ENCODE data around the gene PHACTR2.

The PHACTR2 gene

DNA sequence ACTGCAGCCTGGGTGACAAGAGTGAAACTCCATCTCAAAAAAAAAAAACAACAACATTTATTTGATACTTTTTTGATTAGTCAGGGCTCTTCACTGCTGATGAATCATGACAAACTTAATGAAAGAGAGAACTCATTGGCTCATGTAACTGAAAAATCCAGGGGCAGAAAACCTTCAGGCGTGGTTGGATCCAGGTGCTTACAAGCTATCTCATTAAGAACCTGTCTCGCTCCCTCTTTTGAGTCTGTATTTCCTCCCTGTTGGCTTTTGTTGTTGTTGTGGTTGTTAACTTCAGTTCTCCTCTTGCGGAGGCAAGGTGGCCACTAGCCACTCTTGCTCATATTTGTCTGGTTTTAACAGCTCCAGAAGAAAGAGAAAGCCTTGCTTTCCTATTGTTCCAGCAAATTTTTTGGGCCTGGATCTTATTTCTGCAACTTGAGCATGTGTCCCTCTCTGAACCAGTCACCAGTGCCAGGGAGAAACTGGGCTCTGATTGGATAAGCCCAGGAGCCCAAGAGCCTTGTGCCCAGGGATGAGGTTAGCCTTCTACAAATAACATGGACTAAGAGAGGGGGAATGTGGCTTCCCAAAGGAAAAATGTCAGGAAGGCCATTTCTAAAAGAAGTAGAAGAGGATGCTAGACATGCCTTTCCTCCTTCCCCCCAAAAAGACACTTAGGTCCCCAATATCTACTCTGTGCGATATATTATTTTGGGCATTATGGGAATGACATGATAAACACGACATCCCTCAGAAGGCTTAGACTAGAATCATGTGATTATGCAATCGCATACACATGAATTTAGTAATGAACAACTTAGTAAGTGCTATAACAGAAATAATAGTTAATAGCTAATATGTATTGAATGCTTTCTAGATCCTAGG lies 64.5 kb downstream of the PHACTR2 start:
- DNase-seq (ENCODE audit: low read depth in 2 of 2) = no peak

DNA sequence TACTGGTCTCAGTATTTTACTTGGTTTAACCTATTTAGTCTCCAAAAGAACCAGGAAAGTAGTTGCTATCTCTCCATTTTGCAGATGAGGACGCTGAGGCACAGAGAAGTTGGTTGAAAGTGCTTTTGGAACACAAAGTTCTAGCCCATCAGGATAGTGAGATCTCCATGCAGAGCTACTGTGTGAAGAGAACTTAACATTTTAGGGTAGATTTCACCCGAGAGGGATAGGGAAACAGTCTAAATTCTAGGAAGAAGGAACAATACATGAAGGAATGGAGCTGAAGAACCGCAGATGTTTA lies 65.1 kb downstream of the PHACTR2 start:
- DNase-seq (ENCODE audit: low read depth in 2 of 2) = no peak

GRCh38 chr6:143743301-143744166 lies 65.8 kb downstream of the PHACTR2 start:
- no peak for DNase-seq (ENCODE audit: low read depth in 2 of 2)

DNA sequence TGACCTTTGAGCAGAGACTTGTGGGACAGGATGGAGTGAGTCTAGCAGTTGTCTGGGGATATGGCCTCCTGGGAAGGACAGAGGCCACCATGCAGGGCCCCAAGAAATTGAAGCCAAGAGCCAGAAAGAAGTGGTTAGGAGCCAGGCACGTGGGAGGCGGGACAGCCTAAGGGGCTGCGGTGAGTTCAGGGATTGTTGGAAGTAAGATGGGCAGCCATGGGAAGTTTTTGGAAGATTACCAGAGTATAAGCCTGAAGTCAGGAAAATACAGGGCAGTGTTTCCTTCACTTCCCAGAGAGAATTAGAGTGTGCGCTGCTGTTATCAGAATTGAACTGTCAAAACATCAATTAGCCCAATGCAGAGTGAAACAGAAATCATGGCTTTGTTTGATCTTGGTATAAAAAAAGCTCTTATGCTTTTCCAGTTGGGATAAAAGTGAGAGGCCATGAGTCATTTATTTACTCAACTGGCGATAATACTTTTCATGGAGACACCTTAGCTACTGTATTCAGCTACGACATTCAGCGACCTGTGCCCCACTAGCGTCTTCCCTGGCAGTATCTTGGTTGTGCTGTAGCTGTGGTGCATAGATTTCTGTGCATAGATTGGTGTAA lies 66.9 kb downstream of the PHACTR2 start:
- no peak for DNase-seq (ENCODE audit: low read depth in 2 of 2)

GRCh38 chr6:143745166-143746133 lies 67.7 kb downstream of the PHACTR2 start:
- DNase-seq (ENCODE audit: low read depth in 2 of 2) = no peak

GRCh38 chr6:143746202-143747119 lies 68.7 kb downstream of the PHACTR2 start:
- DNase-seq (ENCODE audit: low read depth in 2 of 2) = no peak

DNA sequence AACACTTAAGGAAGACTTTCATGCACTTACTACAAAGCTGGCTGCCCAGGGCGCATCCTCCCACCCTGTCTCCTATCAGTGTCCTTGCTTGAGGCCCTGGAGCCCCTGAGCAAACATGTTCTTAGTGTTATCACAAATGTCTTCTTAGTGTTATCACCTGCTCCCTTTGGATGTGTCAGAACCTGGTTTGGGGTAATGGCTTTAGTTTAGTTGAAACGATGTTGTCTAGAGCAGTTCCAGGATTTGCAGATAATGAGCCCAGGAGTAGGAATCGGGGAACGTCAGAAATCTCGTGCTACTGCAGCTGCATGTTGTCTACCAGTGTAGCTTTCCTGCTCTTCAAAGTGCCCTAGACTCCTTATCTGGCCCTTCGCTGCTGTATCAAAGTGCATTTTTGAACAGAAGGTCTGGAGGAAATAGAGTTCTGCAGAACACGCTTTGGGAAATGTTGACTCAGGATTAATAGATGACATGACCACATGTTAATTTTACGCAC lies 69.6 kb downstream of the PHACTR2 start:
- DNase-seq (ENCODE audit: low read depth in 2 of 2) = no peak

DNA sequence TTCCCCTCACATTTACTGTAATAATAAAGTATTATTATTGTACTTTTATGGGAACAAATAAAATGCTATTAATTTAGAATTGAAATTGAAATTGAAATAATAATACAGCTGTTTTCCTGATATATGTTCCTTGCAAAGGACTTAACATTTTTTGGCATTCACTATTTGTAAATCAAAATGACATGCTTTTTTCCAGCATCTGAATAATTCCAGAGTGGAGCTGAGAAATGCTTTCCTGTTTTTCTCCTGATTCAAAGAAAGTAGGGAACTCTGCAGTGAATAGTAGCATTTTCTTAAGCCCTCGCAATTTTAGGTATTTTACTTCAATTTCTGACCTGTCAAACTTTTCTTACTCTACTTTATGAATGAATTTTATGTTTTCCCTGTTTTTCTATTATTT lies 72.1 kb downstream of the PHACTR2 start:
- no peak for DNase-seq (ENCODE audit: low read depth in 2 of 2)

- no peak for DNase-seq (ENCODE audit: low read depth in 2 of 2)
Observed at GRCh38 chr6:143750877-143751276, 73.1 kb downstream of the PHACTR2 start.

- DNase-seq (ENCODE audit: low read depth in 2 of 2) = no peak
Observed at GRCh38 chr6:143752459-143752858, 74.7 kb downstream of the PHACTR2 start.

DNA sequence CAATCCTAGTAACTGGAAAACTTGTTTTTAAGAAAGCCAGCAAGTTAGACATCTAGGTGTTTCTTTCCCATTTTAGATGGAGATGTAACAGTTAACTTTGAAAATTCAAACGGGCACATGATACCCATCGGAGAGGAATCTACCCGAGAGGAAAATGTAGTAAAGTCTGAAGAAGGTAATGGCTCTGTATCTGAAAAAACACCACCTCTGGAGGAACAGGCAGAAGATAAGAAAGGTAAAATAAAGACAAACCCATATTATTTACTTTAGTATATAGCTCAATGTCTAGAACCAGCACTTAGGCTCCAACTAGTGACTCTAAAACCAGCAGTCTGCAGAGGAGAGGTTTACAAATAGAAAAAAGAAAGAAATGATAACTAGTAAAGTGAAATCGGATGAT lies 75.9 kb downstream of the PHACTR2 start:
- DNase-seq (ENCODE audit: low read depth in 2 of 2) = no peak

GRCh38 chr6:143754204-143754603 lies 76.4 kb downstream of the PHACTR2 start:
- no peak for DNase-seq (ENCODE audit: low read depth in 2 of 2)

GRCh38 chr6:143755301-143755744 lies 77.6 kb downstream of the PHACTR2 start:
- DNase-seq (ENCODE audit: low read depth in 2 of 2) = no peak

GRCh38 chr6:143757346-143757832 lies 79.6 kb downstream of the PHACTR2 start:
- DNase-seq (ENCODE audit: low read depth in 2 of 2) = no peak

DNA sequence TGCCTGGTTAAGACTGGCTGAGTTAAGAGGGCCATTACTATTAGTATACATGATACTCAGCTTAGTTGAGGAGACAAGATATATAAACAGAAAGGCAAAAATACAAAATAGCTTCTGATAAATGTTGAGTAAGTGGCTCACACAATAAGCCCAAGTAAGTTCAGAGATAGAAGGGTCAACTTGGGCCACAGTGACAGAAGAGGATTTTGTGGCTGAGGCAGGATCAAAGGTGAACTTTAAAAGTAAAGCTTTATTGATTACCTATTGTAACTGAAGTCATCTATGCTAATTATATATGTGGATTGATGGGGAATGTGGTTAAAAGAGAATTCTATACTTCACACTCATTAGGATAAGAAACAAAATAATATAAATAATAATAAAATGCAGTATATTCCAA lies 80.8 kb downstream of the PHACTR2 start:
- no peak for DNase-seq (ENCODE audit: low read depth in 2 of 2)

DNA sequence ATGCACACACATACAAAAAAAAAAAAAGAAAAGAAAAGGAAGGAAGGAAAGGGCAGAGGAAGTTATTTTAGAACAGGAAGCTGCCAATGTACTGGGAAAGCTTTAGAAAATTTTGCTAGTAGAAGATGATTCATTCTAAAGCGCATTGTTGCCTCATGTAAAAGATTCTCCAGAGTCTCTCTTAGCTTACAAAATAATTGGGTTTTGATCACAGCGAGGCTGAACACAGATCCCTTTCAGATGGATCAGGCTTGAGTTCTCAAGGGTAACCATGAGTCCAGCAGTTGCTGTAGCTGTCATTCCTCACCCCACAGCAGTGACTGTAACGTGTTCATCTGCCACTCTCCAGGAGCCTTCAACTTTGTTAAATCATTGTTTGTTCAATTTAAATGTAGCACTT lies 81.9 kb downstream of the PHACTR2 start:
- no peak for DNase-seq (ENCODE audit: low read depth in 2 of 2)

- no peak for DNase-seq (ENCODE audit: low read depth in 2 of 2)
Observed at GRCh38 chr6:143761074-143761473, 83.3 kb downstream of the PHACTR2 start.

GRCh38 chr6:143762126-143762525 lies 84.4 kb downstream of the PHACTR2 start:
- no peak for DNase-seq (ENCODE audit: low read depth in 2 of 2)

DNA sequence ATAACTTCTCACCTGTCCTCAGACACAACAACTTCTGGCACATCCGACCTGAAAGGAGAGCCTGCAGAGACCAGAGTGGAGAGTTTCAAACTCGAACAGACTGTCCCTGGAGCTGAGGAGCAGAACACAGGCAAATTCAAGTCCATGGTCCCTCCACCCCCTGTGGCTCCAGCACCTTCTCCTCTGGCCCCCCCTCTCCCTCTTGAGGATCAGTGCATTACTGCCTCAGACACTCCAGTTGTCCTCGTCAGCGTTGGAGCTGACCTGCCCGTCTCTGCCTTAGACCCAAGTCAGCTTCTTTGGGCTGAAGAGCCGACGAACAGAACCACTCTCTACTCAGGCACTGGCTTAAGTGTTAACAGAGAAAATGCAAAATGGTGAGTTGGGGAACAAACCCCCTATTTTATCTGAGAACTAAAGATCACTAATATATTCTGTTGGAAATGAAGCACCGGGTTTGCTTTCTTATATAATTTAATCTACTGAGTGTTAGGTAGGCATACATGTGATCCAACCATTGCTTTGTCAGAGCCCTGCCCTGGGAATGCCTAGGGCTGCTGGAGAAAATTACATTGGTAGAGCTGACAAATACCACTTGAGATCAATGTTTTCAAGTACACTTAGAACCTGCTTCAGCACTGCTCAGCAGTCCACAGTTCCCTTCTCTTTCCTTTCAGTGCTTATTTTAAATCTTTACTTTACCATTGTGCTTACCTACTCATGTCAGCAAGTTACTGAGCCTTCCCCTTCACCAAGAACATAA lies 87.8 kb downstream of the PHACTR2 start:
- DNase-seq (ENCODE audit: low read depth in 2 of 2) = no peak

Measured in stimulated activated CD4-positive, alpha-beta T cell treated with anti-CD3 and anti-CD28 coated beads, Interleukin-1b, Interleukin-23, amount 100 ng/mL, for 4 hours (primary cell).